Stomach (tissue), 4 donors: Measurements from ENCODE around the gene JCHAIN.
A peak's percentile ranks its signal among the peaks of the same experiment; 100 is the strongest.

ENCODE experiments used
- CTCF ChIP-seq, 7 experiments: fragments of 450-650 bp in 4 of 7; fragments of 200-600 bp in 3 of 7; sonication (generic) in 3 of 7; IDR thresholded peaks; one replicate each; pipeline ENCODE4 v1.5.1; 2016 to 2019; ENCODE audit warnings: antibody characterized with exemption in 7 of 7, control low read depth in 2 of 7, mild to moderate bottlenecking in 1 of 7
- POLR2A ChIP-seq, 4 donors: fragments of 450-650 bp; IDR thresholded peaks; one replicate each; pipeline ENCODE4 v1.6.1; 2016; ENCODE audit warnings: antibody characterized with exemption in 4 of 4, control low read depth in 2 of 4, mild to moderate bottlenecking in 1 of 4, moderate library complexity in 1 of 4
- POLR2AphosphoS5 ChIP-seq, 3 donors: sonication (generic); formaldehyde crosslinking; IDR thresholded peaks; one replicate each; pipeline ENCODE4 v1.6.1; 2016; ENCODE audit warnings: antibody characterized with exemption in 3 of 3

GRCh38 chr4:70704215-70704930 lies 38.1 kb upstream of the JCHAIN start:
- peak in 1 of 3 donors; percentile 25 for TF ChIP-seq POLR2AphosphoS5 (IDR thresholded peaks at IDR 0.05)
- no peak for TF ChIP-seq POLR2A (IDR thresholded peaks at IDR 0.05)
- TF ChIP-seq CTCF (IDR thresholded peaks at IDR 0.05): peak in 4 of 7 experiments; percentile 19 to 66 (median 39)
